Gastrocnemius medialis (tissue), 4 donors: ENCODE data around the gene NSUN2. TPM values are rescaled to one million over a fixed set of nuclear protein-coding genes. Genes with fewer than 3 reads are reported as not detected.
"Not testable (repeated sequence)": the region's sequence is repeated elsewhere in the genome, so short reads cannot be mapped to it uniquely, and the experiment has no call there.

ENCODE experiments used
- ATAC-seq, 2 donors: fragments of 150-250 bp; one replicate each; pipeline ENCODE4 v1.9.1; 2016
- DNase-seq, 2 donors: peaks; one replicate each; pipeline ENCODE4 v3.0.0-alpha.2; 2019
- H3K27ac ChIP-seq, 4 donors: fragments of 200-600 bp; sonication (generic); 1 replicate in 1 of 4; 2 replicates in 3 of 4; pipeline ENCODE4 v1.5.1; 2016 to 2018; ENCODE audit warnings: mild to moderate bottlenecking in 2 of 4, moderate library complexity in 1 of 4
- H3K27me3 ChIP-seq, 3 donors: fragments of 200-600 bp; sonication (generic) in 2 of 3; 1 replicate in 1 of 3; 2 replicates in 2 of 3; pipeline versions ENCODE4 v1.5.1 to v1.6.0; 2016 to 2019; ENCODE audit warnings: mild to moderate bottlenecking in 1 of 3, moderate library complexity in 1 of 3
- H3K36me3 ChIP-seq, 2 donors: fragments of 200-600 bp; sonication (generic) in 1 of 2; one replicate each; pipeline ENCODE4 v1.5.1; 2017 to 2018
- H3K4me1 ChIP-seq, 2 donors: fragments of 200-600 bp; sonication (generic) in 1 of 2; one replicate each; pipeline ENCODE4 v1.5.1; 2016 to 2017; ENCODE audit warnings: mild to moderate bottlenecking in 2 of 2
- H3K4me3 ChIP-seq, 4 donors: fragments of 200-600 bp; sonication (generic) in 3 of 4; 1 replicate in 1 of 4; 2 replicates in 3 of 4; pipeline ENCODE4 v1.5.1; 2016 to 2019; ENCODE audit warnings: mild to moderate bottlenecking in 2 of 4
- H3K9me3 ChIP-seq, 3 donors: fragments of 200-600 bp; sonication (generic) in 2 of 3; 1 replicate in 1 of 3; 2 replicates in 2 of 3; pipeline ENCODE4 v1.5.1; 2016 to 2019
- POLR2A ChIP-seq, 2 donors: fragments of 450-650 bp; IDR thresholded peaks; one replicate each; pipeline ENCODE4 v1.6.1; 2017; ENCODE audit warnings: antibody characterized with exemption in 2 of 2, mild to moderate bottlenecking in 2 of 2, moderate library complexity in 2 of 2
- in situ Hi-C, 4 donors: fragments of 200-750 bp; cut with MboI; loops; one replicate each; pipeline versions ENCODE4 v1.15.0 to v1.8.0; 2017; ENCODE audit warnings: low sequenced_read_pairs in 4 of 4
- intact Hi-C: fragments of 100-400 bp; cut with DNase I; formaldehyde crosslinking; loops from one replicate; pipeline ENCODE4 v1.15.1; 2023; ENCODE audit warnings: low total_unique reads
- total RNA-seq, 4 donors: library from RNA; depleted of rRNA; stranded (reverse); fragments of >200 nt; gene quantifications; one replicate each; pipeline versions ENCODE4 v1.1.0 to v1.2.3, GENCODE V29; 2016
- TF ChIP-seq, protein P1 (sequence below), 5 experiments: fragments of 450-650 bp in 3 of 5; fragments of 200-600 bp in 2 of 5; sonication (generic) in 2 of 5; IDR thresholded peaks in 4 of 5; conservative IDR thresholded peaks in 1 of 5; 1 replicate in 4 of 5; 2 replicates in 1 of 5; pipeline ENCODE4 v1.5.1; 2016 to 2019; ENCODE audit warnings: antibody characterized with exemption in 5 of 5, mild to moderate bottlenecking in 3 of 5, moderate library complexity in 3 of 5

Gene NSUN2
- total RNA-seq, 4 donors from 2014 or later: 29.4 to 45.9 (median 38.0) TPM

DNA sequence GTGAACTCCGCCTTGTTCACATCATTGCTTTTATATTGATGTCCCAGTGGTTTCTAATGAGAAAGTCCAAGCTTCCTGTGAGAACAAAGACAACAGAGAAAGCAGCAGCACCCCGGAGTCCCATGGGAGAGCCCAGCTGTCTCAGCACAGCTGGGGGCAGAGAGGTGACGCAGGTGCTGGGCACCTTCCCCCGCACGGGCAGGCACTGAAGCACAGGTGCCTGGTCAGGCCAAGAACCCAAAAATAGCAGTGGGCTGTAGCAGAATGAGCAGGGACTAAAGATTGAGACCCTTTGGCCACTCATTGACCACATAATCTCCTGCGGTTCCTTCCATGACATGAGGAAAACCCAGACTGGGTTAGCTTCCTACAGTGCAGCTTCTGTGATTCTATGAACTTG, 19.2 kb upstream of the NSUN2 start:
- no peak overlapping the region for H3K4me3 ChIP-seq
- TF ChIP-seq POLR2A (IDR thresholded peaks at IDR 0.05): no peak
- TF ChIP-seq, protein P1, sequence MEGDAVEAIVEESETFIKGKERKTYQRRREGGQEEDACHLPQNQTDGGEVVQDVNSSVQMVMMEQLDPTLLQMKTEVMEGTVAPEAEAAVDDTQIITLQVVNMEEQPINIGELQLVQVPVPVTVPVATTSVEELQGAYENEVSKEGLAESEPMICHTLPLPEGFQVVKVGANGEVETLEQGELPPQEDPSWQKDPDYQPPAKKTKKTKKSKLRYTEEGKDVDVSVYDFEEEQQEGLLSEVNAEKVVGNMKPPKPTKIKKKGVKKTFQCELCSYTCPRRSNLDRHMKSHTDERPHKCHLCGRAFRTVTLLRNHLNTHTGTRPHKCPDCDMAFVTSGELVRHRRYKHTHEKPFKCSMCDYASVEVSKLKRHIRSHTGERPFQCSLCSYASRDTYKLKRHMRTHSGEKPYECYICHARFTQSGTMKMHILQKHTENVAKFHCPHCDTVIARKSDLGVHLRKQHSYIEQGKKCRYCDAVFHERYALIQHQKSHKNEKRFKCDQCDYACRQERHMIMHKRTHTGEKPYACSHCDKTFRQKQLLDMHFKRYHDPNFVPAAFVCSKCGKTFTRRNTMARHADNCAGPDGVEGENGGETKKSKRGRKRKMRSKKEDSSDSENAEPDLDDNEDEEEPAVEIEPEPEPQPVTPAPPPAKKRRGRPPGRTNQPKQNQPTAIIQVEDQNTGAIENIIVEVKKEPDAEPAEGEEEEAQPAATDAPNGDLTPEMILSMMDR (IDR thresholded peaks at IDR 0.05 in 4 of 5, conservative IDR thresholded peaks at IDR 0.05 in 1 of 5): no peak
- in situ Hi-C loops (no loop called here), intact Hi-C loops (no loop called here)
- no peaks in the 10 kb centered on the region for H3K4me1 ChIP-seq
- ATAC-seq (no peak), DNase-seq (no peak)
- H3K36me3 ChIP-seq: peaks cover 0 to 17% of the 10 kb centered on the region in 2 donors
- H3K9me3 ChIP-seq: peaks cover 0 to 10% (median 5%) of the 10 kb centered on the region in 3 donors
- H3K27me3 ChIP-seq: no peaks in the 10 kb centered on the region
- H3K27ac ChIP-seq: no peak overlapping the region

DNA sequence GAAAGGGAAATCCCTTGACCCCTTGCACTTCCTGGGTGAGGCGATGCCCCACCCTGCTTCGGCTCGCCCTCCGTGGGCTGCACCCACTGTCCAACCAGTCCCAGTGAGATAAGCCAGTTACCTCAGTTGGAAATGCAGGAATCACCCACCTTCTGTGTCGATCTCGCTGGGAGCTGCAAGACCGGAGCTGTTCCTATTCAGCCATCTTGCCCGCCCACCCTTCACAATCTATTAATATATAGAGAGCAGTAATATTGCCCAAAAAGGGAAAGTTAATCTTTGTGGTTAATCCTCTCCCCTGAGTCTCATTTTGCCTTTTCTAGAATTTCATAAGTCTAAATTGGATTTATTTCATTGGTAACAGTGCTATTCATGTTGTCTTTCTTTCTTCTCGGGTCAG, 16.8 kb upstream of the NSUN2 start:
- no peak for DNase-seq
- Histone ChIP-seq H3K36me3 (no peaks in the 10 kb centered on the region), H3K27me3 (no peaks in the 10 kb centered on the region), H3K27ac (no peak overlapping the region), H3K4me3 (no peak overlapping the region), H3K4me1 (no peaks in the 10 kb centered on the region), H3K9me3 (no peaks in the 10 kb centered on the region)
- no peak for ATAC-seq
- TF ChIP-seq POLR2A (IDR thresholded peaks at IDR 0.05): no peak
- intact Hi-C loops (no loop called here), in situ Hi-C loops (loop anchor here in 2 of 4 donors (25.0 kb wide), 1 partner anchor 1213 kb away; the partner anchor contains the start of genes CFAP90 (in 2 of the 2), FASTKD3 (in 2 of the 2) and MTRR (in 2 of the 2))

DNA sequence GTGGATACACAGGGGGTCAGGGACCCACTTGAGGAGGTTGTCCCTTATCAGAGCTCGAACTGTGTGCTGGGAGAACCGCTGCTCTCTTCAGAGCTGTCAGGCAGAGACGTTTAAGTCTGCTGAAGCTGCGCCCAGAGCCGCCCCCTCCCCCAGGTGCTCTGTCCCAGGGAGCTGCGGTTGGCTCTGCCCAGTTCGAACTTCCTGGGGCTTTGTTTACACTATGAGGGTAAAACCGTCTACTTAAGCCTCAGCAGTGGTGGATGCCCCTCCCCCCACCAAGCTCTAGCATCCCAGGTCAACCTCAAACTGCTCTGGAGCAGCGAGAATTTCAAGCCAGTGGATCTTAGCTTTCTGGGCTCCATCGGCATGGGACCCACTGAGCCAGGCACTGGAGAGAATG, 16.3 kb upstream of the NSUN2 start:
- in situ Hi-C loops (loop anchor here in 2 of 4 donors (25.0 kb wide), 1 partner anchor 1213 kb away; the partner anchor contains the start of genes CFAP90 (in 2 of the 2), FASTKD3 (in 2 of the 2) and MTRR (in 2 of the 2)), intact Hi-C loops (no loop called here)
- Histone ChIP-seq H3K27ac (no peak overlapping the region), H3K36me3 (no peaks in the 10 kb centered on the region), H3K9me3 (no peaks in the 10 kb centered on the region), H3K27me3 (no peaks in the 10 kb centered on the region), H3K4me3 (no peak overlapping the region), H3K4me1 (no peaks in the 10 kb centered on the region)
- TF ChIP-seq, protein P1 (IDR thresholded peaks at IDR 0.05 in 4 of 5, conservative IDR thresholded peaks at IDR 0.05 in 1 of 5): no peak
- no peak for TF ChIP-seq POLR2A (IDR thresholded peaks at IDR 0.05)
- no peak for ATAC-seq
- no peak for DNase-seq

DNA sequence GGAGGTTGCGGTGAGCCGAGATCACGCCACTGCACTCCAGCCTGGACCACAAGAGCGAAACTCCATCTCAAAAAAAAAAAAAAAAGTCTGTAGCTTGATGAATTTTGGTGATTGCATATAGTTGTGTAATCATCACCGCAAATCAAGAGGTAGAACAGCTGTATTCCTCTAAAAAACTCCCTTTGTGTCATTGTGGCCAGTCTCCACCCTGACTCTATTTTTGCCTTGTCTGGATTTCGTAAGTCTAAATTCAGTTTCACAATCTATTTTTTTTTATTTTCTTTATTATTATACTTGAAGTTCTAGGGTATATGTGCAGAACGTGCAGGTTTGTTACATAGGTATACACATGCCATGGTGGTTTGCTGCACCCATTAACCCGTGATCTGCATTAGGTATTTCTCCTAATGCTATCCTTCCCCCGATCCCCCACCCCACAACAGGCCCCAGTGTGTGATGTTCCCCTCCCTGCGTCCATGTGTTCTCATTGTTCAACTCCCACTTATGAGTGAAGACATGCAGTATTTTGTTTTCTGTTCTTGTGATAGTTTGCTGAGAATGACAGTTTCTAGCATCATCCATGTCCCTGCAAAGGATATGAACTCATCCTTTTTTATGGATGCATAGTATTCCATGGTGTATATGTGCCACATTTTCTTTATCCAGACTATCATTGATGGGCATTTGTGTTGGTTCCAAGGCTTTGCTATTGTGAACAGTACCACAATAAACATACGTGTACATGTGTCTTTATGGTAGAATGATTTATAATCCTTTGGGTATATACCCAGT, 12.9 kb upstream of the NSUN2 start:
- not testable (repeated sequence) for ATAC-seq

DNA sequence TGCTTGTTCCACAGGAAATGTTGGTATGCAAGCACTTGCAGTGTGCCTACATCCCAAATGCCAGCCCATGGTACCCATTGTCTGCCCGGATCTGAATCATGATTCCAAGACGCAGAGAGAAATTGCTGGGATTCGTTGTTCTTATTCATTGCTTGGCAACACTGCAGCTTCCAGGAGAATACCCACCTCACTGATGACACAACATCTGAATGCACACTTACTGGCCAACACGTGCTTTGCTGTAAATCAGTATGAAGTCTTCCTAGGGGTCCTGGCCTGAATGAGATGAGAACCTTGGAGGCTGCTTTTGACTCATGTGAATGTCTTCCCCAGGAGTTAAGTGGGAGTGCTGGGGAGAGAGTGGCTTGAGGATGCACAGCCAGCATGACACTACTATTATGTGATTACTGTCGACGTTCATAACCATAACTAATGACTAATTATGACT, 12.0 kb upstream of the NSUN2 start:
- Histone ChIP-seq H3K36me3 (no peaks in the 10 kb centered on the region), H3K4me1 (no peaks in the 10 kb centered on the region), H3K4me3 (no peak overlapping the region), H3K27ac (no peak overlapping the region), H3K27me3 (no peaks in the 10 kb centered on the region), H3K9me3 (no peaks in the 10 kb centered on the region)
- ATAC-seq (no peak), DNase-seq (no peak)
- in situ Hi-C loops (loop anchor here in 2 of 4 donors (25.0 kb wide), 1 partner anchor 1217 kb away; the partner anchor contains the start of genes CFAP90 (in 2 of the 2), FASTKD3 (in 2 of the 2) and MTRR (in 2 of the 2)), intact Hi-C loops (no loop called here)
- TF ChIP-seq, protein P1 (IDR thresholded peaks at IDR 0.05 in 4 of 5, conservative IDR thresholded peaks at IDR 0.05 in 1 of 5): no peak

More for the DNA sequence above, 12.9 kb upstream of the NSUN2 start:
- H3K4me3 ChIP-seq, H3K36me3 ChIP-seq, H3K27ac ChIP-seq, H3K27me3 ChIP-seq, intact Hi-C loops, H3K9me3 ChIP-seq, H3K4me1 ChIP-seq, DNase-seq: not testable (repeated sequence)
- in situ Hi-C loops: loop anchor here in 2 of 4 donors (25.0 kb wide), 1 partner anchor 1217 kb away; the partner anchor contains the start of genes CFAP90 (in 2 of the 2), FASTKD3 (in 2 of the 2) and MTRR (in 2 of the 2)
